NT2/D1 (cell line): ENCODE measurements around the gene CEP170.

Source experiments
- SUZ12 ChIP-seq: IDR thresholded peaks from 2 replicates; pipeline ENCODE4 v1.6.1; 2011; ENCODE audit not compliant: insufficient read length, insufficient read depth; ENCODE audit errors: extremely low read depth
- YY1 ChIP-seq: IDR thresholded peaks from 2 replicates; pipeline ENCODE4 v1.6.1; 2011; ENCODE audit not compliant: insufficient read length, insufficient read depth
- ZNF274 ChIP-seq: IDR thresholded peaks from 2 replicates; pipeline ENCODE4 v1.6.1; 2011; ENCODE audit warnings: mild to moderate bottlenecking, low read depth, low read length

DNA sequence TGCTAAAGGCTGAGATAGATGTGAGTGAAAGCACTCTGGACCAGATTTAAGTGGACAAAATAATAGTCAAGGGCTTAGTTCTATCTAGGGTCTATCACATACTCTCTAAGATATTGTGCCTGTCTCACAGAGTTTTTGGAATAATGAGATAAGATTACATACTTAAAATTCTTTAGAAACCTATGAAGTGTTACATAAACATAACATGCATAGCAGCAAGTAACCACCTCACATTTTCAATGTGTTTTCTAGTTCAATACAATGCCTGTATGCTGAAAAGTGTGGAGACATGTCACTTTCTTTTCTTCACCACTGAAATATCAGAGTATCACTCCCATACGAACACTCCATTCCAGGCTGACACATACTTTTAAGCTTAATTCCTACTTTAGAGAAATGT is 16.9 kb upstream of the CEP170 start:
- TF ChIP-seq ZNF274 (no peak), YY1 (no peak), SUZ12 (no peak)
